T1000 (cell line): ENCODE results near the gene CAMK4.
A peak's percentile ranks its signal among the peaks of the same experiment; 100 is the strongest.

ENCODE experiments used
- DNase-seq: peaks from one replicate; lab custom pipeline; 2025; ENCODE audit warnings: mixed read lengths; lab: John Stamatoyannopoulos, UW

The CAMK4 gene

GRCh38 chr5:111422747-111423720 lies 198.8 kb downstream of the CAMK4 start:
- no peak for DNase-seq

DNA sequence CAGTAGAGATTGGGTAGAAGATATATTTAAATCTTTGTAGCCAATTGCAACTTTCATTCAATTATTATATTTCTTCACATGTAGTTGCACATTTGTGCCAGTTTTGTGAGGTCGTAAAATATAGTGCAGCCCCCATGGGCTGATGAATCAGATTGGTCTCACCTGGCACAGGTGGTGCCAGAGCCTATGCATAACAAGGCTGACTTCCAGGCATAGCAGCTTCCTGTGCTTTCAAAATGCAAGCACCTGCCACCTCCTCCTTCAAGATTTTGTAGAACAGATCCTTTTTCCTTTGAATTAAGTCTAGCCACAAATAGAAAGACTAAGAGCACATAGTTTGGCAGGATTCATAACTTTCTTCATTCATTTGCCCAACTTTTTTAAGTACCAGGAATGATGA lies 201.0 kb downstream of the CAMK4 start:
- no peak for DNase-seq

GRCh38 chr5:111427762-111428161 lies 203.6 kb downstream of the CAMK4 start:
- DNase-seq, result no peak

DNA sequence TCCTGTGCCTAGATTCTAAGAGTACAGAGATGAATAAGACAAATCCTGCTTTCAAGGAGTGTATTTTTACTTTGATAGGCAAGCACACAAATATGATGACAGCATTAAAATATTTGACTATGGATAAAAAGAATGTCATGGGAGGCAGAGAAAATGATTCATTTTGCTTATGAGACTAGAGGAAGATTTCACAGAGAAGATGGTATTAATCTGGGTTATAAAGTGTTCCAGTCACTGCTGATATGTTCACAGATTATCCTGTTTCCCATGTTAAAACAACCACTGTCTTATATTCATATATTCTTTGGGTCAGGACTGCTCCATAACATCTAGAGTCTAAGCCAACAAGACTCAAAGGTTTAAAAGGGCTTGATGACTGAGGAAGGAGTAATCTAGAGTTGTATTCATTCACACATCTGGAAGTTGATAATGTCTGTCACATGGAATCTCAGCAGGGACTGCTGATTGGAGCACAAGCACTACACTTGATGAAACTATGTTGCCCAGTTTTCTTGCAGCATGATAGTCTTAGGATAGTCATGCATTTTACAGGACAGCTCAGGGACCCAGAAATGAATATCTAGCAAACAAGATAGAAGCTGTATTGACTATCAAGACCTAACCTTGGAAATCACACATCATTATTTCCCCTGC lies 208.8 kb downstream of the CAMK4 start:
- DNase-seq, result no peak

DNA sequence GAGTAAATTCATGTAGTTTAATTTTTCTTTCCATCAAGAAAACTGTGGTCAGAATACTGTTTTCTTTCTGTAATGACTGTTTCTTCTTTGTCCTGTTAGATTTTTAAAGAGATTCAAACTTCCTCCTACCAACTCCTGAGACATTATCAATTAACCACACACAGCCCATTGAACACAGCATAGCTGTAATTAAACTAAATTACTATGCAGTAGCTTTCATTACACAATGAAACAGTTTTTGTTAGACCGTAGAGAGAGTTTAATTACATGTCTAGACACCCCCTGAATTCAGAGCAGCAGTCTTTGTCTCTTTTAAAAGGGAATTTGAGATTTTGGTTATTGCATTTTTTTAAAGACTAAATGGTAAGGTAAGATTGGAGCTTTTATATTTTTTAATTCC lies 210.6 kb downstream of the CAMK4 start:
- DNase-seq, result no peak

DNA sequence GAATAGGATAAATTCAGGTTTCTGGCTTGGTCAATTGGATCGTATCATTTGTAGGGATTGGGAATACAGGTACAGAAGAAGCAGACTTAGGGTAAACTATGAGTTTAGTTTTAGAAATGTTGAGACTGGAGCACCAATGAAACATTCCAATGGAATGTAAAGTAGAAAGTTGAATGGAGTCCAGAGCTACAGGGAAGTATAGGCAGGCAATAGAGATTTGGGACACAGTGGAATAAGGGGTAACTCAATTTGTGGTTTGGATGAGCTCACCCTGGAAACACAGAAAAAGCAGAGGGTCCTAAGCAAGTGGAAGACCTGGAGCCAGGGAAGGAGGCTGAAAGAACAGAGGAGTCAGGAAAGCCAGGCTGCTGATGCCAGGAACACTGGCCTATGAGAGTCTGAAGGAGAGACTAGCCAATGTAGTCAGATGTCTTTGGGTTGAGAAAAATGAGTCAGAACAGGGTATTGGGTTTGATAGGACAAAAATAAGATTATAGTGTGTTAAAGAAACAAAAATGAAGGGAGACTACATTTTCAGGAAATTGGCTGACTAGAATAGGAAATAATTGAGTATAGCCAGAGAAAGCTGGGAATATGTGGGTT lies 215.4 kb downstream of the CAMK4 start:
- no peak for DNase-seq

DNA sequence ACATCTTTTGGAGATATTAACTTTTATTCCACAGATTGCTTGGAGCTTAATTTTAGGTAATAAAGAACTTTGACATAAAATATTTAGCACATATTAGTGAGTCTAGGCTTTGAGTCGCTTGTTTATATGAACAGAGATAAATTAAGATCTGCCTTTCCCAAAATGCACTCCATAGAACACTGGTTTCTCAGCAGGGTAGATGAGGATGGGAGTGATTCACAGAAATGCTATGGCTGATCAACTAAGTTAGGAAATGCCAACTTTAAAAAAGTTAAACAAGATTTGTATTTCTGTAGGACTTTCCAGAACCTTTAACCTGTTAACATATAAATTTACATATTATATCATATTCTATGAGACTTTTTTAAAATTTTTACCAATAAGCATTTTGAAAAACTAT lies 222.9 kb downstream of the CAMK4 start:
- DNase-seq, result no peak

DNA sequence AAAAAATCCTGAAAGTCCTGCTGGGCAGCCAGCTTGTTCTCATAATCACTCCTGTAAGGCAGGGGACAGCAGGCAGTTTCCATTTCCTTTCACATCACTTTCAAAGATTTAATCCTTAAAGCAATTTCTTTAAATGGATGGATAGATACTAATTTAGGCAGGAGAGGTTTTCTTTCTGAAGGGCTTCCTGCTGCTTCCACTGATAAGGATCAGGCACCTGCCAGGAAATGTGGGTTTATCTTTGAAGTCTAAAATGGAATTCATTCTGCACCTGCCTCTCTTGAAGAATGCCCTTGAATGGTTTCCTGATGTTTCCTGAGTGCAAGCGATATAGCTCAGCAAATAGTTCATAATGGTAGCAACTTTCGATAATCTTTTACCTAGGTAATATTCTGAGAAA lies 223.6 kb downstream of the CAMK4 start:
- DNase-seq, result no peak

- no peak for DNase-seq
These were observed 229.1 kb downstream of the CAMK4 start for GRCh38 chr5:111453295-111453694.

- peak; percentile 29 for DNase-seq
These were observed 229.6 kb downstream of the CAMK4 start for GRCh38 chr5:111453747-111454146.

GRCh38 chr5:111454198-111454622 lies 230.0 kb downstream of the CAMK4 start:
- no peak for DNase-seq

DNA sequence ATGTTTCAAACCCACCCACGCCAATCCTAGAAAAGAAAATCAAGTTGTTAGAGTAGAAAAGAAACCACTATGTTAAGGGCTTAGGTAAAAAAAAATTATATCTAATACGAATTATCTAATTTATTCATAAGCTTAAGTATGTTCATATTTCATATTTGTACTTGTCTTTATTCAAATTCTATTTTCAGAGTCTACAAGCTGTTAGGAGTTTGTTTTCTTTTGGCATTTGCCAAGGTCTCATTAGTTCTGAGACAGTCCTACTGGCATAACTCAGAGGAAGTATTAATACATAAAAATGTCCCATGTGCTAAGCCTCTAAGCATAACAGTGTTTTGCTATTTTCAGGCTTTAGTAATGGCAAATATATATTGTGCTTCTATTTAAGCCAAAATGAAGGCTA lies 230.6 kb downstream of the CAMK4 start:
- no peak for DNase-seq

DNA sequence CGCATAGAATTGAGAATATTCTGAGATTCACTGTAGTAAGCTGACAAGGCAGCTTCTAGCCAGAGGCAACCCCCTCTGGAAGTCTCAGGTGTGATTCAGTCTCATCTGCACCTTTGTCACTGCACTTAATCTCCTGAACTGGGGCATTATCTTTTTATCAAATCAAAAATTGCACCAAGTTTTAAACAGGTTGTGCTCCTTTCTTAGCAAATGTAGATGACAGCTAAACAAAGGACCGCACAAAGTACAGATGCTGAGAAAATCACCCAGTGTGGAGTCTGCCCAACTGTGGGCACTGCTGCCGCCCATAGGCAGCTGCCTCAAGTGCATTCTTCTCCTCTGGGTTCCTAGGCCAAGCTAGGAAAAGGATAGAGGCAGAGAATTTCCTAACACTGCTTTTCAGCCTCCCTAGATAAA lies 237.1 kb downstream of the CAMK4 start:
- no peak for DNase-seq

DNA sequence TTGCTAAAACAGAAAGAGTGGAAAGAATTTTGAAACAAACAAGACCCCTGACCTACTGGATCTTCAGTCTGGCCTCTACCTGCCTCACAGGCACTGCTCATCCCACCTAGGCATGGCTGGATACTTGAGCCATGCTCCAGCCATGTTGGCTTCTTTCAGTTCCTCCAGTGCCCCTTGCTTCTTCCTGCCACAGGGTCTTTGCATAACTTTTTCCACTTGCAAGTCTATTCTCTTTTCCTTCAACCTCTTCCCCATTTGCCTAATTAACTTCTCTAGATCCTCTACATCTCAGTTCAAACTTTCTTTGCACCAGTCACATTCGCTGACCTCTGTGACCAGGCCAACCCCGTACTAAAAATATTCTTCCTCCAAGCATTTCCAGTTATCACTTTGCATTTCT lies 237.8 kb downstream of the CAMK4 start:
- DNase-seq, result no peak

DNA sequence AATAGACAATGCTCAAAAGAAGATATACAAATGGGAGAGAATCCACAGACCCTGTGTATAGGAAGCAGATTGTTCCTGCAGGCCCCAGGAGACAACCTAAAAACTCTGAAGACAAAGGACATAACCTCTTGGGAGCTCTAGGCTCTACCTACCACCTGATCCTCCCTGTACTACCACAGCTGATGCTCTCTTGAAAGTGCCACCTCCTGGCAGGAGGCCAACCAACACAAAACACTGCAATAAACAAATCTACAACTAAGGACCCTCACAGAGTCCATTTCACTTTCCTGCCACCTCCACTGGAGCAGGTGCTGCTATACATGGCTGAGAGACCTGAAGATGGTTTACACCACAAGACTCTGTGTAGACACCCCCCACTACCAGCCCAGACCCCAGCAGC lies 239.1 kb downstream of the CAMK4 start:
- DNase-seq, result no peak

DNA sequence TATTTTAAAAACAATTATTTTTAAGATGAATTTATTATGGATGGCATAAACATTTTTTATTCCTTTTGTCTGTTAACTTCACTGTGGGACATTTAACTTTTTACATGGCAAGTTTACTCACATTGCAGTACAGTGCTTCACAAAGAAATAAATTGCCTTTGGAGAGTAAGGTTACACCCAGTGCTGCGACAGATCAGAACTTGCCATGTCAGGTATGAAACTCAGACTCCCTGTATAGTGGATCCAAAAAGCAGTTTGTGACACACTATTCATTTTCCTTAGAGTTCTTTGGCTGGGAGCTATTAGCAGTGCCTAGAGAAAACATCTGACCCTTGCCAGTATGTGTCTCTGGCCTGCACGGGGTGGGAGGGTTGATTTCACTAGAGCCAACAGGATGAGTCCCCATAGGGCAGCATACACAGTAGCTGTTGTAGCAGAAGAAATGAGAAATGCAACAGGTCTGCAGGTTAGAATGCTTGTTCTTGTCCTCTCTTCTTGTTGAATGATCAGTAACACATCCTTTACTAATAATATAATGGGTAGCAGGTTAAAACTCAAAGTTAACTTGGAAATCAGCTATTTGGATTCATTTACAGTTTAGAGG lies 245.2 kb downstream of the CAMK4 start:
- no peak for DNase-seq

GRCh38 chr5:111469903-111470302 lies 245.7 kb downstream of the CAMK4 start:
- DNase-seq, result no peak

DNA sequence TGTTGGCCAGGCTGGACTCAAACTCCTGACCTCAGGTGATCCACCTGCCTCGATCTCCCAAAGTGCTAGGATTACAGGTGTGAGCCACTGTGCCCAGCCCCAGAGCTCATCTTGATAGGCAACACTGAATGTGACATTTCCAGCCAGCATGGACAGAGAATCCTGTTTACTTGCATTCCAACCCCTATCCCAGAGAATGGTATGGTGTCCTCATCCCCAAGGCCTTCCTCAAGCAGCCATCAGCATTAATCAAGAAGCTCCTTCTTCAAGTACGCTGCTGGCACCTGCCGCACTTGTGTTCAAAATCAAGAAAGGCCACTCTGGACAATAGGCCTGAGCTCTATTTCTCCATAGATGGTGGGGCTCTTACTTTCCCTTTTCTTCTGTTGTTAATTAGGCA lies 247.9 kb downstream of the CAMK4 start:
- no peak for DNase-seq

DNA sequence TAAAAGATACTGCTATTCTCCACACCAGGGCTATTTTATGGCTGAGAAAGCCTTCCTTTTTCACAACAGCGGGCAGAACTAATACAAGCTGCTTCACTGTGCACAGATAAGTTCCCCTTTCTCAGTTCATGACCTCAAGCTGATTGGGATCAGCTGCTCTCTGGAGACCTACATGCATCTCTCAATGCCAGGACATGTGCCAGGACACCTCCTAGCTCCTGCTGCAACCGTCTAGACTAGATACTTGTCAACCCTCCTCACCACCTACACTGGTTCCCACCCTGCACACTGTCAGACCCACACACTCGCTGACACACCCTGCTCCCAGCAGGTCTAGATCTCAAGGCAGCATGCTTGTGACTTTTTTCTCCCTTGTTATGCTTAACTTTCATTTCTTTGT lies 248.4 kb downstream of the CAMK4 start:
- DNase-seq, result no peak

- DNase-seq, result no peak
These were observed 254.1 kb downstream of the CAMK4 start for GRCh38 chr5:111478266-111478665.

DNA sequence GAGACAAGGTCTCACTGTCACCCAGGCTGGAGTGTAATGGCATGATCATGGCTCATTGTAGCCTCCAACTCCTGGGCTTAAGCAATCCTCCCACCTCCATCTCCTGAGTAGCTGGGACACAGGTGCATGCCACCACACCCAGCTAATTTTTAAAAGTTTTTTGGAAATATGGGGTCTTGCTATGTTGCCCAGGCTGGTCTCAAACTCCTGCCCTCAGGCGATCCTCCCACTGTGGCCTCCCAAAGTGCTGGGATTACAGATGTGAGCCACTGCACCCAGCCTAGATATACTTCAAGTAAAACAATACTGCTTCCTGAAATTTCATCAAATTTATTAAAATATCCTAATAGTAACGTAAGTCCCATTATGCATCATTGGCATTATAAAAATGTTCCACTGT lies 254.7 kb downstream of the CAMK4 start:
- no peak for DNase-seq

GRCh38 chr5:111480346-111480745 lies 256.2 kb downstream of the CAMK4 start:
- no peak for DNase-seq

- DNase-seq, result no peak
These were observed 261.9 kb downstream of the CAMK4 start for GRCh38 chr5:111486055-111486454.
